HL-60 (cell line): Measurements from ENCODE around the gene CEP57.
"Not testable (repeated sequence)": the region's sequence is repeated elsewhere in the genome, so short reads cannot be mapped to it uniquely, and the experiment has no call there.

Experiments
- DNase-seq, 2 experiments: peaks; one replicate each; pipeline ENCODE4 v3.0.0-alpha.2; 2010 to 2020; ENCODE audit warnings: low read depth in 1 of 2, low spot score in 1 of 2
- H3K27ac ChIP-seq: fragments of 250-450 bp; sonication (Bioruptor Pico); replicated peaks from 2 replicates; pipeline ENCODE4 v1.5.1; 2020; ENCODE audit warnings: mild to moderate bottlenecking, moderate library complexity
- H3K27me3 ChIP-seq: fragments of 250-450 bp; sonication (Bioruptor Pico); 2 replicates; pipeline ENCODE4 v1.5.1; 2021; ENCODE audit warnings: mild to moderate bottlenecking, moderate library complexity; ENCODE audit not compliant: insufficient read depth, poor library complexity, severe bottlenecking
- H3K4me3 ChIP-seq: replicated peaks from 2 replicates; pipeline ENCODE4 v1.5.1; 2011; ENCODE audit warnings: mild to moderate bottlenecking, control low read depth, low read length; ENCODE audit not compliant: insufficient read depth
- CTCF ChIP-seq: IDR thresholded peaks from one replicate; pipeline ENCODE4 v1.5.1; 2011; ENCODE audit warnings: low read length, control low read depth, inconsistent platforms; ENCODE audit not compliant: insufficient read depth
- GABPA ChIP-seq: IDR thresholded peaks from 2 replicates; pipeline ENCODE4 v1.6.1; 2012; ENCODE audit warnings: low read depth
- POLR2AphosphoS5 ChIP-seq: IDR thresholded peaks from 2 replicates; pipeline ENCODE4 v1.6.1; 2012; ENCODE audit warnings: low read depth
- SPI1 ChIP-seq: IDR thresholded peaks from 2 replicates; pipeline ENCODE4 v1.6.1; 2012; ENCODE audit warnings: low read depth, mild to moderate bottlenecking, borderline replicate concordance
- TF ChIP-seq, protein P1 (sequence below): IDR thresholded peaks from 2 replicates; pipeline ENCODE4 v1.6.1; 2012; ENCODE audit warnings: low read depth; ENCODE audit not compliant: insufficient replicate concordance

The CEP57 gene

DNA sequence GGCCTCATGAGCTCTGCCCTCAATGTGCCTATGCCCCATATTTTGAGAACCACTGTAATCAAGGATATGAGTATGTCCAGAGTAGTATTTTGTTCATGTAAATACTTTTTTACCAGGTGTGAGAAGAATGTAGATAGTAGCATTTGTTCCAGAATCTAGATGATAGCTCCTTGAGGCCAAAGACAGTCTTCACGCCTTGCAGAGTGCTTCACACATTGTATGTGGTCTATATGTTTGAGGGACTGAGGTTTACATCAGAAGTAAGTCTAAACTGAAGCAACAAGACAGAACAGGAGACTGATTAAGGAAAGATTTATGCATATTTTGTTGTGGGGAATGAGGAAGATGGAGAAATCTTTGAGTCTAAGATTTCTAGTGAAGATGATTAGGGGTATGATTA is 12.5 kb downstream of the CEP57 start:
- no peak for TF ChIP-seq GABPA
- TF ChIP-seq, protein P1, sequence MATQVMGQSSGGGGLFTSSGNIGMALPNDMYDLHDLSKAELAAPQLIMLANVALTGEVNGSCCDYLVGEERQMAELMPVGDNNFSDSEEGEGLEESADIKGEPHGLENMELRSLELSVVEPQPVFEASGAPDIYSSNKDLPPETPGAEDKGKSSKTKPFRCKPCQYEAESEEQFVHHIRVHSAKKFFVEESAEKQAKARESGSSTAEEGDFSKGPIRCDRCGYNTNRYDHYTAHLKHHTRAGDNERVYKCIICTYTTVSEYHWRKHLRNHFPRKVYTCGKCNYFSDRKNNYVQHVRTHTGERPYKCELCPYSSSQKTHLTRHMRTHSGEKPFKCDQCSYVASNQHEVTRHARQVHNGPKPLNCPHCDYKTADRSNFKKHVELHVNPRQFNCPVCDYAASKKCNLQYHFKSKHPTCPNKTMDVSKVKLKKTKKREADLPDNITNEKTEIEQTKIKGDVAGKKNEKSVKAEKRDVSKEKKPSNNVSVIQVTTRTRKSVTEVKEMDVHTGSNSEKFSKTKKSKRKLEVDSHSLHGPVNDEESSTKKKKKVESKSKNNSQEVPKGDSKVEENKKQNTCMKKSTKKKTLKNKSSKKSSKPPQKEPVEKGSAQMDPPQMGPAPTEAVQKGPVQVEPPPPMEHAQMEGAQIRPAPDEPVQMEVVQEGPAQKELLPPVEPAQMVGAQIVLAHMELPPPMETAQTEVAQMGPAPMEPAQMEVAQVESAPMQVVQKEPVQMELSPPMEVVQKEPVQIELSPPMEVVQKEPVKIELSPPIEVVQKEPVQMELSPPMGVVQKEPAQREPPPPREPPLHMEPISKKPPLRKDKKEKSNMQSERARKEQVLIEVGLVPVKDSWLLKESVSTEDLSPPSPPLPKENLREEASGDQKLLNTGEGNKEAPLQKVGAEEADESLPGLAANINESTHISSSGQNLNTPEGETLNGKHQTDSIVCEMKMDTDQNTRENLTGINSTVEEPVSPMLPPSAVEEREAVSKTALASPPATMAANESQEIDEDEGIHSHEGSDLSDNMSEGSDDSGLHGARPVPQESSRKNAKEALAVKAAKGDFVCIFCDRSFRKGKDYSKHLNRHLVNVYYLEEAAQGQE, result no peak
- TF ChIP-seq CTCF, result no peak
- TF ChIP-seq SPI1, result no peak
- TF ChIP-seq POLR2AphosphoS5, result no peak
- no peak for DNase-seq

DNA sequence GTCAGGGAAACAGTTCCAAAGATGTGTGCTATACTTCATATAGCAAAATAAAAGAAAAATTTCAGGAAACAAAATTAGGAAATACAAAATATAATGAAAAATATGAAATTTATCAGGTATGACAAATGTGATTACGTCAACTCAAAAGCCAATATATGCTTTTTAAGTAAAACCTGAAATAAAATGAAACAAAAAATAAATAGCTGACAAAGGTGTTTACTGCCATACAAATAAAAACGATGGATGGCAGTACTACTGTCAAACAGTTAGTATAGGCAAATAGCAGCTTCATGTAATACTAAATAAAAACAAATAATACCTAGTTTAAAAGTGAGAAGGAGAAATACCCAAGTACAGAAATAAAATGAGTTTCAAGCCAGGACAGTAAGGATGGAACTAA is 13.7 kb downstream of the CEP57 start:
- Histone ChIP-seq H3K27me3 (no peaks in the 10 kb centered on the region), H3K27ac (no peak overlapping the region), H3K4me3 (no peak overlapping the region)
- TF ChIP-seq POLR2AphosphoS5, result no peak
- no peak for TF ChIP-seq SPI1
- TF ChIP-seq GABPA, result no peak
- TF ChIP-seq CTCF, result no peak
- TF ChIP-seq, protein P1, result no peak
- DNase-seq, result no peak

More for the DNA sequence above, 12.5 kb downstream of the CEP57 start:
- no peak overlapping the region for H3K4me3 ChIP-seq
- H3K27ac ChIP-seq, result no peak overlapping the region
- no peaks in the 10 kb centered on the region for H3K27me3 ChIP-seq

DNA sequence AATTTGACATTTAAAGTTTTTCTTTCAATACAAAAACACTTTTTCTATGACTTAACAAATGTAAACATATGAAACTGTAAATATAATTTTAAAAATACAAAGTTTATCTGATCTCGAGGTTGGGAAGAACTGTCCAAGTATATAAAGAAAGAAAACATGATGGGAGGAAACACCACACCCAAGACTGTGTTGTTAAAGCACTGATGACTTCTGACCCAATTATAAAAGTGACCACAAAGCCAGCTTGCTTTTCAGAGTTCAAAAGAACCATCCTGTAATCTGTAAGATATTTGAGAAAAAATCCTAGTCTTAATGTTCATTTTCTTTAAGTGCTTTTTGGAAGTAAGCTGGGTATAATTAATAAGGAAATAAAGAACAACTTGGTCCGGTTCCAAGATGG is 15.6 kb downstream of the CEP57 start:
- no peak for TF ChIP-seq CTCF
- TF ChIP-seq, protein P1, result no peak
- no peak for TF ChIP-seq POLR2AphosphoS5
- no peak for TF ChIP-seq SPI1
- TF ChIP-seq GABPA, result no peak
- Histone ChIP-seq H3K4me3 (no peak overlapping the region), H3K27ac (no peak overlapping the region), H3K27me3 (no peaks in the 10 kb centered on the region)
- DNase-seq, result no peak

GRCh38 chr11:95806464-95806863 is 16.2 kb downstream of the CEP57 start:
- not testable (repeated sequence) for H3K4me3 ChIP-seq, H3K27ac ChIP-seq, DNase-seq, H3K27me3 ChIP-seq

DNA sequence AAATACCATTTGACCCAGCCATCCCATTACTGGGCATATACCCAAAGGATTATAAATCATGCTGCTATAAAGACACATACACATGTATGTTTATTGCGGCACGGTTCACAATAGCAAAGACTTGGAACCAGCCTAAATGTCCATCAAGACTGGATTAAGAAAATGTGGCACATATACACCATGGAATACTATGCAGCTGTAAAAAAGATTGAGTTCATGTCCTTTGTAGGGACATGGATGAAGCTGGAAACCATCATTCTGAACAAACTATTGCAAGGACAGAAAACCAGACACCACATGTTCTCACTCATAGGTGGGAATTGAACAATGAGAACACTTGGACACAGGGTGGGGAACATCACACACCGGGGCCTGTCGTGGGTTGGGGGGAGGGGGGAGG is 20.8 kb downstream of the CEP57 start:
- not testable (repeated sequence) for H3K27ac ChIP-seq, H3K4me3 ChIP-seq, DNase-seq, H3K27me3 ChIP-seq
